ENCODE data around the gene VGLL3.

The VGLL3 gene

GRCh38 chr3:86951322-86951721 lies 39.6 kb downstream of the VGLL3 start:
- no peak for DNase-seq (ENCODE audit: low read depth, low spot score)

- no peak for DNase-seq (ENCODE audit: low read depth, low spot score)
Measured at GRCh38 chr3:86950717-86951116, 40.2 kb downstream of the VGLL3 start.

- DNase-seq (ENCODE audit: low read depth, low spot score), result no peak
Measured at GRCh38 chr3:86949850-86950249, 41.1 kb downstream of the VGLL3 start.

DNA sequence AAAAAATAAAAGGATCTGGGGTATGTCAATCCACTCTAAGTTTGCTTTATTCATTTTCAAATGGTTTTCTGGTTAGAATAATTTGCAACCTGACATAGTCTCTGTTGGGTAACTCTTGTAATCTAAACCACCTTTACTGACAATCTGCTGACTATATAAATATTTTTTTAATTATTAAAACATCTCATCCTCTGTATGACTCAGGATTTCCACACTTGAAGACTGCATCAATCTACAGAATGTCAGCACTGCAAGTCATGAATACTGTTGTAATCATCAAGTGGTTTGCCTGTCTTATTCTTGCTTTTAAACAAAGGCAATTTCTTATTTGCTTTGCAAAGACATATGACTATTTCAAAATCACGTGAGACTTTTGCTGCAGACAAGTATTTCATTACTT lies 42.1 kb downstream of the VGLL3 start:
- no peak for DNase-seq (ENCODE audit: low read depth, low spot score)

DNA sequence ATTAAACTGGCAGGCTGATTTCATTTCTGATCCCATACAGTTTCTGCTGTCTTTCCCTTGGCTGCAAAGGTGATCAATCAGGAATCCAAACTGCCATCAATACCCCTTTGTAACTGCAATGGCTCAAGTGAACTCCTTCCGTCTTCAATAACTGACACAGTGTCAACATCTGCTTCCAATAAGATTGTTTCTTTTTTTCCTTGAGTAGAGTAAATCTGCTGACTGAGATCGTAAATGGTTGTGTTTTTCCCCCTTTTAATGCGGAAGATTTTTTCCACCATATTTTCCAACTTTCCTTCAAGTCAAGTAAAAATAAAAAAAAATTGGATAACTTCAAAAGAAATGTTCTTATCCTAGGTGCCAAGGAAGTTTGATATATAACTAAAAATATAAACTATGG lies 48.7 kb downstream of the VGLL3 start:
- DNase-seq (ENCODE audit: low read depth, low spot score), result no peak

GRCh38 chr3:86938416-86939105 lies 52.4 kb downstream of the VGLL3 start:
- no peak for DNase-seq (ENCODE audit: low read depth, low spot score)

- no peak for DNase-seq (ENCODE audit: low read depth, low spot score)
Measured at GRCh38 chr3:86937306-86937791, 53.6 kb downstream of the VGLL3 start.

DNA sequence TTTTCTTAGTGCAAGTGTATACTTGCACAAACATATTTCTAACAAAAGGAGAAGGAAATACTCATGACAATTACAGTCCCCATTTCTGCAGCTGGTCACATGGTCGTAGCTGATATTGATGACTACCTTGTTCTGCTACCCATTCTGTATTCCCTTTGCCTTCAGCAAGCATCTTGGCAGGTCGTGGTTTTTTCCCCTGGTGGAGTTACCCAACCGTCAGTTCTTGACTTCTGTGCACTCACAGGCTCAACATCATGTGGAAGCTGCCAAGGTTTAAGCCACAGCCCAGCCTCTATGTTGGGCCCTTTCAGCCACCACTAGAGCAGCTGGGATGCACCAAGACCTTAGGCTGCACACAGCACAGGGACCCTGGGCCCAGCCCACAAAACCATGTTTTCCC lies 56.1 kb downstream of the VGLL3 start:
- no peak for DNase-seq (ENCODE audit: low read depth, low spot score)

- no peak for DNase-seq (ENCODE audit: low read depth, low spot score)
Measured at GRCh38 chr3:86930831-86931230, 60.1 kb downstream of the VGLL3 start.

GRCh38 chr3:86930181-86930580 lies 60.8 kb downstream of the VGLL3 start:
- DNase-seq (ENCODE audit: low read depth, low spot score), result no peak

GRCh38 chr3:86929046-86929445 lies 61.9 kb downstream of the VGLL3 start:
- DNase-seq (ENCODE audit: low read depth, low spot score), result no peak

DNA sequence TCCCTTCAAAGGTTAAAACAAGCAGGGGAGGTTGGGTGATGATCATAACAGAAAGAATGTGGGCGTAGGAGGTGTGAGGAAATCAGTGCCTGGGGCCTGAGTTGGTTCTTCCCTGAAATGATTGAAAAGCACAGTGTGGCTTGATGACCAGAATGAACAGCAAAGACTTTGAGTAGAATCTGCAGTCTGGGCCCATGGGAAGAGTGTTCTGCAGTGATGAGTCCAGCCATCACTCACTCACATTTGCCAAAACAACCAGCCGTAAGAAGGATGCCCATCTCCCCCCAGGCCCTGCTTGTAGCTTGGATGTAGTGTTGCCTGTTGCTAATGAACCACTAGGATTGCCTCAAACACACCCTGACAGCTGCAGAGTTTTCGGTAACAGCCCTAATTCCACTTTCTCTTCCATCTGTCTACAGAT lies 67.9 kb downstream of the VGLL3 start:
- no peak for DNase-seq (ENCODE audit: low read depth, low spot score)

DNA sequence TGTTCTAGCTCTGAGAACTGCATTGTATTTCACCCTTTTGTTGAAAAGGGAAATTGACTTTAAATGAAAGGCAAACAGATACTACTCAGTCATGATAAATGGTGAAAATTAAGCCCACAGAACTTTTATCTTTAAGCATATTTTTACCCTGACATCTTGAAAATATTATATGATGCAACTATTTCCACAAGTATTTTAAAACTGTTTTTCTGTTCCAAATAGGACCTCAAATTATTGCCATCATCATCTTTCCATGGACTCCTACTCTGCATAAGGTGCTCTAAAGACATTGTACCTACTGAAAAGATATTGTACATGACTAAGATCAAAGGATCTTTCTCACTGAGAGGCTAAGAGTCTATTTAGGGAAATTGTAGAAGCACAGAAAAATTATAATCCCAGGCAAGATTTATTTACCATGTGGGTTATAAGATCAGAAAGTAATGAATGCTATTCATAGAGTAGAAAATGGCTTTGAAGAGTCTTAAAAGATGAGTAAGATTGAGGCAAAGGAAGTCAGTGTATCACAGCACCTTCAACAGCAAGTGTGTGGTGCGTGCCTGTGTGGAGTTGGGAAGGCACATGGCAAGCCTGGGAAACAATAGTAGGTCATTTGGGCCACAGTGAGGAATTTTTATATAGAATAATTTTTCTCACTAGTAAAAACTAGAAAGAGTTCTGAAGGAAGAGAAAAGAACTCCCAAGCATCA lies 68.8 kb downstream of the VGLL3 start:
- no peak for DNase-seq (ENCODE audit: low read depth, low spot score)

- no peak for DNase-seq (ENCODE audit: low read depth, low spot score)
Measured at GRCh38 chr3:86914670-86915069, 76.3 kb downstream of the VGLL3 start.

GRCh38 chr3:86913160-86913559 lies 77.8 kb downstream of the VGLL3 start:
- no peak for DNase-seq (ENCODE audit: low read depth, low spot score)

DNA sequence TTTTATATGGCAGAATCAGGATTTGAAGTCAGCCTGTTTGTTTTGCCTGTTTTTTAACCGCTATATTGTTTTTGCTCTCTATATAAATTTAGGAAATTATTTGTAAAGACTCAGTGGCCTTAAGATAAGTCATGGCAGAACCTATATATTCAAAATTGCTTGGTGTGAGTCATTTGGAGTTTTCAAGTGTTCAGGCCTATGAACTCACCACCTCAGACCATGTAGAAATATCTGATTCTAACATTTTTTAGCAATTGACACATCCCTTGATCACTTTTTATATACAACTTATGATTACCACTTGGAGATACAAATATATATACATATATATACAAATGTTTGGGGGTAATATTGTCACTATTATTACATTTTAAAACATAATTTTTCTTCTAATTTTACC lies 95.7 kb downstream of the VGLL3 start:
- no peak for DNase-seq (ENCODE audit: low read depth, low spot score)

GRCh38 chr3:86890741-86891396 lies 100.1 kb downstream of the VGLL3 start:
- peak; percentile 18 for DNase-seq (ENCODE audit: low read depth, low spot score)

Data from smooth muscle cell of the brain vasculature (primary cell).